ENCODE measurements around the gene SCUBE1. TPM values are rescaled to one million over a fixed set of nuclear protein-coding genes. Genes with fewer than 3 reads are reported as not detected.

SCUBE1 gene
- total and polyA plus RNA-seq, 10 of the 15 experiments (the other 5 are each of a cell fraction or from before 2014, with no cell fraction given): not detected

DNA sequence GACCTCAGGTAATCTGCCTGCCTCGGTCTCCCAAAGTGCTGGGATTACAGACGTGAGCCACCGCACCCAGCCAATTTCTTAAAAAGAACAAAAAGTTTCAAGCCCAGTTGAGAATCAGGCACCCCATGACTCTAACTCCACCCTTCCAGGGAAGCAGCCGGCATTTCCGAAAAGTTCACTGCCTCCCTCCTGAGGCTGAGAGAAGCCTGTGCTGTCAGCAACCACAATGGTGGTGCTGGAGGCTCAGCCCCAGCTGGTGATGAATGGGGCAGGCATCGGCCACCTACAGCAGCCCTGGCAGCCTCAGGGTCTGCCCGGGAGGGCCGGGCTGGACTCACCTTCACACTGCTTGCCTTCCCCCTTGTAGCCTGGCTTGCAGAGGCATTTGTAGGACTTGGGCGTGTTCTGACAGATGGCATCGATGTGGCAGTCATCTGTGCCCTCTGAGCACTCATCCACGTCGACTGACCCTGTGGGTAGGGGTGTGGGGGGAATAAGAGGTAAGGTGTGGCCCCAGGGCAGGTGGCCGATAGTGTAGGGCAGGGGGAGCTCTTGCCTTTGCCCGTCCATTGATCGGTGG, 4.3 kb downstream of the SCUBE1 start (continued):
- TF ChIP-seq, protein P1, sequence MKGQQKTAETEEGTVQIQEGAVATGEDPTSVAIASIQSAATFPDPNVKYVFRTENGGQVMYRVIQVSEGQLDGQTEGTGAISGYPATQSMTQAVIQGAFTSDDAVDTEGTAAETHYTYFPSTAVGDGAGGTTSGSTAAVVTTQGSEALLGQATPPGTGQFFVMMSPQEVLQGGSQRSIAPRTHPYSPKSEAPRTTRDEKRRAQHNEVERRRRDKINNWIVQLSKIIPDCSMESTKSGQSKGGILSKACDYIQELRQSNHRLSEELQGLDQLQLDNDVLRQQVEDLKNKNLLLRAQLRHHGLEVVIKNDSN (IDR thresholded peaks at IDR 0.05; ENCODE audit: borderline replicate concordance, extremely low read length, insufficient read depth, low read depth, low read length): no peak

DNA sequence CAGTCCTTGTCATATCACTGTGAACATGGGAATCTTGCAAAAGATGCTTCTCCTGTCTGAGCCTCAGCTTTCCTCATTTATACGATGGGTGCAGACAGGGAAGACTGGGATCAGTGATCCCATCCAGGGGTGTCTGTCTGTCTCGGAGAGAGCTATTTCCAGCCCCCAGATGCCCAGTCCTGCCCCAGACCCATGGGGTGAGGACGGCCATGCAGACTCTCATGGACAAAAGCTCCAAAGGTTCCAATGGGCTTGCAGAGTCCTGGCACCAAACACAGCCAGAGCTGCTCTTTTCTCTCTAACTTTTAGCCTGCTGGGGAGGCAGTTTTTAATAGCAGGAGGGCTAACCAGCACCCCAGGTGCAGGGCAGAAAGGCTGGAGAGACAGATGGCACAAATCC, 5.2 kb downstream of the SCUBE1 start:
- H3K36me3 ChIP-seq (ENCODE audit: control insufficient read depth in 2 of 2, insufficient read depth in 2 of 2, low read length in 1 of 2): no peaks in the 10 kb centered on the region
- BruUV-seq (replicated peaks): no TSS peak
- no peak for TF ChIP-seq TAF1 (IDR thresholded peaks at IDR 0.05; ENCODE audit: borderline replicate concordance, low read depth, low read length)
- no peak for TF ChIP-seq ZSCAN29 (IDR thresholded peaks at IDR 0.05)
- TF ChIP-seq JUND (IDR thresholded peaks at IDR 0.05; ENCODE audit: low read depth, low read length): no peak
- H3K27me3 ChIP-seq (replicated peaks in 1 of 2; ENCODE audit: control insufficient read depth in 2 of 2, insufficient read depth in 2 of 2, low read length in 1 of 2): peaks cover 4 to 5% of the 10 kb centered on the region in 2 experiments; a peak in 3 of 4 replicates
- no peak overlapping the region for H3K4me3 ChIP-seq
- ChIA-PET RAD21 (ENCODE audit: unreplicated experiment) (no interaction called here), SMC1A (ENCODE audit: uncharacterized antibody, unreplicated experiment) (interaction anchor here (1.1 kb wide), 1 partner anchor 8 kb away, joined by 4 read pairs; no protein-coding TSS in a partner anchor), CTCF (interaction anchor here (1.0 kb wide), 1 partner anchor 8 kb away, joined by 4 read pairs; no protein-coding TSS in a partner anchor), POLR2A (no interaction called here)
- H3K9me3 ChIP-seq (replicated peaks; ENCODE audit: control insufficient read depth, insufficient read depth, low read length): no peaks in the 10 kb centered on the region
- no peaks in the 10 kb centered on the region for H3K79me2 ChIP-seq (ENCODE audit: control insufficient read depth, insufficient read depth, low read length)
- DNase-seq (ENCODE audit: low read depth, low spot score) (no peak), ATAC-seq (no peak), FAIRE-seq (no peak)
- no peak overlapping the region for H3K9ac ChIP-seq (ENCODE audit: control insufficient read depth, insufficient read depth, low read length)
- 33% methylated on average over 3 of the region's 3 CpGs for WGBS (ENCODE audit: insufficient coverage, insufficient replicate concordance, low lambda C conversion rate, missing lambda C conversion rate)
- no peaks in the 10 kb centered on the region for H3K4me1 ChIP-seq (ENCODE audit: control insufficient read depth, insufficient read depth, low read length)
- no peak overlapping the region for H2AFZ ChIP-seq (ENCODE audit: control insufficient read depth, low read depth, low read length)
- H3K27ac ChIP-seq (ENCODE audit: control insufficient read depth, insufficient read depth): no peak overlapping the region
- intact Hi-C loops (cut with micrococcal nuclease; ENCODE audit: unreplicated experiment) (no loop called here), in situ Hi-C loops (cut with MboI) (no loop called here)
- no peak overlapping the region for H3K4me2 ChIP-seq (ENCODE audit: control insufficient read depth, insufficient read depth)
- no peaks in the 10 kb centered on the region for H4K20me1 ChIP-seq (ENCODE audit: control insufficient read depth, insufficient read depth)

Data from GM12878 (cell line).